ENCODE results near the gene KHDRBS1.

Gene KHDRBS1

GRCh38 chr1:32047701-32048100, 34.0 kb downstream of the KHDRBS1 start:
- H3K4me1 ChIP-seq (ENCODE audit: insufficient read depth, poor library complexity, severe bottlenecking): no peaks in the 10 kb centered on the region
- ATAC-seq (ENCODE audit: low read depth) (no peak), DNase-seq (ENCODE audit: low spot score) (no peak)
- no peak for TF ChIP-seq CTCF (IDR thresholded peaks at IDR 0.05; ENCODE audit: poor library complexity, severe bottlenecking)
- H3K36me3 ChIP-seq (ENCODE audit: low read depth): peaks cover 32% of the 10 kb centered on the region
- no peak overlapping the region for H3K4me3 ChIP-seq (ENCODE audit: severe bottlenecking)
- no peaks in the 10 kb centered on the region for H3K27me3 ChIP-seq (ENCODE audit: insufficient read depth, poor library complexity, severe bottlenecking)
- no peak overlapping the region for H3K27ac ChIP-seq (ENCODE audit: poor library complexity, severe bottlenecking)
- no peaks in the 10 kb centered on the region for H3K9me3 ChIP-seq (ENCODE audit: severe bottlenecking)

GRCh38 chr1:32048440-32048839, 34.8 kb downstream of the KHDRBS1 start:
- Histone ChIP-seq H3K4me3 (ENCODE audit: severe bottlenecking) (no peak overlapping the region), H3K27me3 (ENCODE audit: insufficient read depth, poor library complexity, severe bottlenecking) (no peaks in the 10 kb centered on the region), H3K36me3 (ENCODE audit: low read depth) (peaks cover 39% of the 10 kb centered on the region), H3K27ac (ENCODE audit: poor library complexity, severe bottlenecking) (no peak overlapping the region), H3K9me3 (ENCODE audit: severe bottlenecking) (no peaks in the 10 kb centered on the region), H3K4me1 (ENCODE audit: insufficient read depth, poor library complexity, severe bottlenecking) (no peaks in the 10 kb centered on the region)
- ATAC-seq (ENCODE audit: low read depth) (no peak), DNase-seq (ENCODE audit: low spot score) (no peak)
- no peak for TF ChIP-seq CTCF (IDR thresholded peaks at IDR 0.05; ENCODE audit: poor library complexity, severe bottlenecking)

- H3K4me1 ChIP-seq (ENCODE audit: insufficient read depth, poor library complexity, severe bottlenecking): no peaks in the 10 kb centered on the region
- DNase-seq (ENCODE audit: low spot score): no peak
- H3K9me3 ChIP-seq (ENCODE audit: severe bottlenecking): no peaks in the 10 kb centered on the region
- no peak for ATAC-seq (ENCODE audit: low read depth)
- H3K27ac ChIP-seq (ENCODE audit: poor library complexity, severe bottlenecking): no peak overlapping the region
- H3K4me3 ChIP-seq (ENCODE audit: severe bottlenecking): no peak overlapping the region
- H3K27me3 ChIP-seq (ENCODE audit: insufficient read depth, poor library complexity, severe bottlenecking): no peaks in the 10 kb centered on the region
- peaks cover 72% of the 10 kb centered on the region for H3K36me3 ChIP-seq (ENCODE audit: low read depth)
- no peak for TF ChIP-seq CTCF (IDR thresholded peaks at IDR 0.05; ENCODE audit: poor library complexity, severe bottlenecking)
Measured at GRCh38 chr1:32051706-32052105, 38.0 kb downstream of the KHDRBS1 start.

- Histone ChIP-seq H3K36me3 (ENCODE audit: low read depth) (peaks cover 80% of the 10 kb centered on the region), H3K4me1 (ENCODE audit: insufficient read depth, poor library complexity, severe bottlenecking) (no peaks in the 10 kb centered on the region), H3K27me3 (ENCODE audit: insufficient read depth, poor library complexity, severe bottlenecking) (no peaks in the 10 kb centered on the region), H3K27ac (ENCODE audit: poor library complexity, severe bottlenecking) (no peak overlapping the region), H3K4me3 (ENCODE audit: severe bottlenecking) (no peak overlapping the region), H3K9me3 (ENCODE audit: severe bottlenecking) (no peaks in the 10 kb centered on the region)
- ATAC-seq (ENCODE audit: low read depth) (no peak), DNase-seq (ENCODE audit: low spot score) (no peak)
- no peak for TF ChIP-seq CTCF (IDR thresholded peaks at IDR 0.05; ENCODE audit: poor library complexity, severe bottlenecking)
Measured at GRCh38 chr1:32052887-32053286, 39.2 kb downstream of the KHDRBS1 start.

- DNase-seq (ENCODE audit: low spot score): no peak
- no peak for TF ChIP-seq CTCF (IDR thresholded peaks at IDR 0.05; ENCODE audit: poor library complexity, severe bottlenecking)
- H3K36me3 ChIP-seq (ENCODE audit: low read depth): peaks cover 93% of the 10 kb centered on the region
Measured at GRCh38 chr1:32055416-32055815, 41.7 kb downstream of the KHDRBS1 start.

More at GRCh38 chr1:32055416-32055815, 41.7 kb downstream of the KHDRBS1 start:
- H3K4me1 ChIP-seq (ENCODE audit: insufficient read depth, poor library complexity, severe bottlenecking): no peaks in the 10 kb centered on the region
- no peak for ATAC-seq (ENCODE audit: low read depth)
- no peak overlapping the region for H3K4me3 ChIP-seq (ENCODE audit: severe bottlenecking)
- H3K27me3 ChIP-seq (ENCODE audit: insufficient read depth, poor library complexity, severe bottlenecking): no peaks in the 10 kb centered on the region
- no peak overlapping the region for H3K27ac ChIP-seq (ENCODE audit: poor library complexity, severe bottlenecking)
- no peaks in the 10 kb centered on the region for H3K9me3 ChIP-seq (ENCODE audit: severe bottlenecking)
